ENCODE measurements around the gene VDR.
"Not testable (repeated sequence)": the region's sequence is repeated elsewhere in the genome, so short reads cannot be mapped to it uniquely, and the experiment has no call there.

The VDR gene

GRCh38 chr12:47812797-47813510 is 91.8 kb downstream of the VDR start:
- DNase-seq: peak; percentile 92 to 95 (median 93)

GRCh38 chr12:47811581-47812484 is 93.0 kb downstream of the VDR start:
- peak; percentile 44 to 80 (median 64) for DNase-seq

- peak; percentile 65 to 80 (median 75) for DNase-seq
These were observed 93.8 kb downstream of the VDR start for GRCh38 chr12:47811072-47811396.

- DNase-seq: not testable (repeated sequence)
These were observed 95.3 kb downstream of the VDR start for GRCh38 chr12:47809518-47809917.

GRCh38 chr12:47808574-47809365 is 96.0 kb downstream of the VDR start:
- peak; percentile 81 to 85 (median 84) for DNase-seq

- peak; percentile 53 to 63 (median 57) for DNase-seq
These were observed 96.7 kb downstream of the VDR start for GRCh38 chr12:47808050-47808449.

- no peak for DNase-seq
These were observed 97.5 kb downstream of the VDR start for GRCh38 chr12:47807338-47807737.

GRCh38 chr12:47805417-47805816 is 99.4 kb downstream of the VDR start:
- no peak for DNase-seq

- no peak for DNase-seq
These were observed 100.6 kb downstream of the VDR start for GRCh38 chr12:47804171-47804570.

GRCh38 chr12:47803191-47803875 is 101.5 kb downstream of the VDR start:
- peak; percentile 56 to 67 (median 56) for DNase-seq

GRCh38 chr12:47802312-47802711 is 102.5 kb downstream of the VDR start:
- peak in 1 of 3 donors; percentile 22 for DNase-seq

GRCh38 chr12:47801904-47802246 is 102.9 kb downstream of the VDR start:
- DNase-seq: no peak

GRCh38 chr12:47801170-47801903 is 103.5 kb downstream of the VDR start:
- DNase-seq: peak; percentile 58 to 80 (median 65)

- DNase-seq: no peak
These were observed 104.2 kb downstream of the VDR start for GRCh38 chr12:47800582-47800981.

GRCh38 chr12:47799357-47799955 is 105.3 kb downstream of the VDR start:
- DNase-seq: peak in 2 of 3 donors; percentile 41 to 66

- no peak for DNase-seq
These were observed 106.3 kb downstream of the VDR start for GRCh38 chr12:47798382-47798948.

GRCh38 chr12:47797441-47797840 is 107.4 kb downstream of the VDR start:
- DNase-seq: peak in 2 of 3 donors; percentile 24 to 44

GRCh38 chr12:47795814-47796411 is 108.9 kb downstream of the VDR start:
- DNase-seq: no peak

- no peak for DNase-seq
These were observed 109.5 kb downstream of the VDR start for GRCh38 chr12:47795121-47795813.

GRCh38 chr12:47794679-47795078 is 110.1 kb downstream of the VDR start:
- DNase-seq: no peak

Data from suppressor macrophage treated with lipopolysaccharide for 1 hour (primary cell).